GM19023 (cell line): Measurements from ENCODE around the gene KLC1.

Source experiments
- ATAC-seq: cut with Tn5 transposase; IDR thresholded peaks from one replicate; pipeline ENCODE4 v1.9.1; 2021; ENCODE audit warnings: mild to moderate bottlenecking, moderate library complexity; ENCODE audit not compliant: unreplicated experiment

KLC1 gene

GRCh38 chr14:103688906-103689902, 60.2 kb downstream of the KLC1 start:
- ATAC-seq, result peak; percentile 47

DNA sequence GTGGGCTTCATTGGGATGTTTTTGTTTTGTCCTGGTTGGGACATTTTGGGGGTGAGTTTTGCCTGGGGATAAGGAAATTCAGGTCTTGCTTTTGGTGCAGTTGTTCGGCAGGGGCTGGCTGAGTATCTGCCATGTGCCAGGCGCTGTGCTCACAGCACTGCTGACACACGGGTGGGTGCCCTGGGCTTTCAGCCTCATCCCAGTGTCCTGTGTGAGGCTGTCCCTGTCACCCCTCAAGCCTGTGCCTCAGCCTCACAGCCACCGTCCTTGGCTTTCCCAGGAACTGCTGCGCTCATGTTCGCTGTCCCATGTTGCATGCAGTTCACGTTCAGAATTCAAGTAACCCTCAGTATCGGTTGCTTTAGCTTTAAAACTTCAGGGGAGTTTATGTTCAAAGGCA, 61.3 kb downstream of the KLC1 start:
- no peak for ATAC-seq

DNA sequence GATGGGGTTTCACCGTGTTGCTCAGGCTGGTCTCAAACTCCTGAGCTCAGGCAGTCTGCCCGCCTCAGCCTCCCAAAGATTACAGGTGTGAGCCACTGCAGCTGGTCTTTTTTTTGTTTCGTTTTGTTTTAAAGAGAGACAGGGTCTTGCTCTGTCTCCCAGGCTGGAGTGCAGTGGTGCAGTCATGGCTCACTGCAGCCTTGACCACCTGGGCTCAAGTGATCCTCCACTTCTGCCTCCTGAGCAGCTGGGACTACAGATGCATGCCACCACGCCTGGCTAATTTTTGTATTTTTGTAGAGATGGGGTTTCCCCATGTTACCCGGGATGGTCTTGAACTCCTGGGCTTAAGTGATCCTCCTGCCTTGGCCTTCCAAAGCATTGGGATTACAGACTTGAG, 62.6 kb downstream of the KLC1 start:
- peak; percentile 74 for ATAC-seq

- ATAC-seq, result peak; percentile 17
Measured at GRCh38 chr14:103692159-103692558, 63.1 kb downstream of the KLC1 start.

DNA sequence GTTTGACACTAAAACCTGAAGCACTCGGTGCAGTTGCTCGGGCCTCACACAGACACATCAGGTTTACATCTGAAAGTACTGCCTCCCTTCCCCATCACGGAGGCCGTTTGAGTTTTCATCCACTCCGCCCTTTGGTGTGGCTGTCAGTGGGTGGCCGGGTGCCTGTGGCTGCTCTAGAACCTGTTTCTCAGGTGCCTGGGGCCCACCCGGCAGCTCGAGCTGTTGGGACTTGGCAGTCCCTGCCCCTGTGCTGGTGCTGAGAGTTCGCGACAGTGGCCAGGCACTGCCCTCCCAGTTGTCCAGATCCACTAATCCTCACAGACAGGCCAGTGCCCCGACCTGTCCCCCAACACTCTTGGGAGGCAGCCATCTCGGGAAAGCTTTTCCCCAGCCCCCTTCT, 63.9 kb downstream of the KLC1 start:
- ATAC-seq, result no peak

GRCh38 chr14:103693515-103693914, 64.5 kb downstream of the KLC1 start:
- no peak for ATAC-seq

GRCh38 chr14:103694572-103695026, 65.6 kb downstream of the KLC1 start:
- no peak for ATAC-seq

- ATAC-seq, result no peak
Measured at GRCh38 chr14:103695296-103696069, 66.5 kb downstream of the KLC1 start.

- no peak for ATAC-seq
Measured at GRCh38 chr14:103696070-103696402, 67.0 kb downstream of the KLC1 start.

DNA sequence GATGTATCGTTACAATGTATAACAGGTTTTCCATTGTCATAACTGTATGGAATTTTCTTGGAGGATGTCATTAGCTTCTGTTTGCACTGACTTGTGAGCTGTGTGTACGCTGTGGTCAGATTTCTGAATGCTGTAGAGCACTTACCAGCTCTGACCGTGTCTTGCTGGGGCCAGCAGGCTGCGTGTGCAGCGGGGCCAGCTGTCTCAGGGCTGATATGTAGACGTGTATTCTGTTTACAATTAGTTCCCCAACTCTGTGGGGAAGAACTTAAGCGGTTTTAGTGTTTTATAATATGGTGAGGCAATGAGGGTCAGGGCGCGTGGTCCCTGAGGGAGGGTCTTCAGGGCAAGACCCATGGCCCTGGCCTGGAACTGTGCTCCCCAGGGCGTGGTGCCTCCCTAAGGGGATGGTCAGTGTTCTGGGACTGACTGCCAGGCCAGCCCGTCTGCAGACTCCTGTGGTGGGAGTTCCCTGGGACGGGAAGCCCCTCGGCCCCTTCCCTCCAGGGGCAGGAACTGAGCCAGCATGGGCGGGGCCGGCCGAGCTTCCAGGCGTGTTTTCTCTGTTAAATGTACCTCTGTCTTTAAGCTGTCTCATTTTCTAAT, 67.6 kb downstream of the KLC1 start:
- no peak for ATAC-seq

- ATAC-seq, result no peak
Measured at GRCh38 chr14:103697206-103697602, 68.2 kb downstream of the KLC1 start.

GRCh38 chr14:103697603-103698379, 68.8 kb downstream of the KLC1 start:
- ATAC-seq, result no peak

- no peak for ATAC-seq
Measured at GRCh38 chr14:103698380-103699260, 69.6 kb downstream of the KLC1 start.

- ATAC-seq, result no peak
Measured at GRCh38 chr14:103699261-103699661, 70.2 kb downstream of the KLC1 start.

GRCh38 chr14:103699901-103700752, 71.1 kb downstream of the KLC1 start:
- ATAC-seq, result no peak

DNA sequence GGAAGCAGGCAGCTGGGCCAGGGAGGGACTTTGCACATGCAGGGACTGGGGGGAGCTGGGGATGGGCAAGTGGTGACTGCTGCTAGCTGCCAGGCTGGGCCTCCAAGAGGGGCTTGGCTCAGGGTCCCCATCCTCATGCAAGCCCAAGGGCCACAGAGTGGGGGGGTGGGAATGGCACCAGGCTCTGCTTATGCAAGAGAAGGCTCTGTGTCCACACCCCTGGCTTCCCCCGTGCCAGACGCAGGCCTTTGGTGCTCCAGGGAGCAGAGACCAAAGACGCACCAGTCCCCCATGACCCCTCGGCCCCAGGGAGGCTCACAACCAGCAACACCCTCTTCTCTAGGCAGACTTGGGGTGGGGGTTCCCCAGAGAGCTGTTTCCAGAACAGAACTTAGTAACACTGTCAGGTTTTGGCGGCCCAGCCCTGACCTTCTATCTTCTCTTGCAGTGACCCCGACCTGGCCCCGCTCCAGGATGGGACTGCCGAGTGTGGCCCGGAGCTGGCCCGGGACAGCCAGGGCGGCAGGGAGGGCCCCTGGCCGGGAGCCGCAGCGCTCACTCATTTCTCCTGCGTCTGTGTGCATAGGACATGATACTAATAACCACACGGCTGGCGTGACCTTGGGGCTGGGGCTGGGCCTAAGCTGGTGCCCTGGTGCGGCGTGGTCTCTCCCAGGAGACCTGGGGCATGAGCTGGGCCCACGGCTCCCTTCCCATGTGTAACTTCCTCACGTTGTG, 71.9 kb downstream of the KLC1 start:
- no peak for ATAC-seq

GRCh38 chr14:103702095-103702494, 73.1 kb downstream of the KLC1 start:
- no peak for ATAC-seq
